ENCODE data around the gene KCNIP1. TPM values are rescaled to one million over a fixed set of nuclear protein-coding genes. Genes with fewer than 3 reads are reported as not detected.

Gene KCNIP1
- total and polyA plus RNA-seq, 9 of the 15 experiments (the other 6 are each of a cell fraction or from before 2014, with no cell fraction given) = not detected

DNA sequence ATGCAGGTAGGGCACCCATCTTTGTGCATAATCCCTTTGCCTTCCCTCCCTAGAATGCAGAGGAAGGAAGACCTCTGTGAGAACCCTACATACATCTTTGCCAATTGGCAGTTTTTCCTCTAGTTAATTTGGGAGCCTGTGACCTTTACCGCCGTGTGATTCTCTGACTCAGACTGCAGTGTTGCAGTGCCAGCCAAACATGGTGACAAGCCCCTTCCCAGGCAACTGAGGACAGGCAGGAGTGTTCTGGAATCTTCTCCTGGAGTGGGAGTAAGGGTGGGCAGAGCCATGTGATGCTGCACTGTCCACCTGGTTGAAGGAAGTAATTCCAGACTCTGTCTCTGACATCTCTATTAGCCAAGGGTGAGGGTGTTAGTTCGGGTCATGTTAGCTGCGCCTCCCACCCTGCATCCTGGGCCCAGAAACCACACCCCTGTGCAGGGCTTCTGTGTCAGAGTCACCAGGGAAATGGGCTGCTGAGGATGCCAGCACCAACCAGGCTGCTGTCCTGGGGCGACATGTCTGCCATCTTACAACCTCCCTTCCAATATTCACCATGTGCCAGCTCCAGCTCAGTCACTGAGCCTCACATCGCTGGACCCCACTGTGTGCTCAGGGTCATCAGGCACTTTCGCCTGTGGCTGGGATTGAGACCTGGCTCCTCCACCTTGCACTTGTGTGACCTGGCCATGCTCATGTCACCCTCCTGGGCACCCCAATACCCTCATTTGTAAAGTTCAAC is 21.8 kb downstream of the KCNIP1 start:
- Histone ChIP-seq H3K4me3 (no peak overlapping the region), H3K79me2 (ENCODE audit: control insufficient read depth, insufficient read depth, low read length) (no peaks in the 10 kb centered on the region), H4K20me1 (replicated peaks; ENCODE audit: control insufficient read depth, insufficient read depth, low read length) (no peaks in the 10 kb centered on the region; the same call in 1 of the 2 replicates), H3K9me3 (replicated peaks; ENCODE audit: control insufficient read depth, insufficient read depth, low read depth, low read length) (no peaks in the 10 kb centered on the region), H3K36me3 (ENCODE audit: control insufficient read depth, insufficient read depth, low read length) (no peaks in the 10 kb centered on the region), H3K27ac (ENCODE audit: extremely low read depth, low read depth, low read length) (no peak overlapping the region), H3K27me3 (ENCODE audit: control insufficient read depth in 2 of 2, insufficient read depth in 2 of 2, low read length in 2 of 2) (peaks cover 0 to 13% of the 10 kb centered on the region in 2 experiments; a peak in 1 of 5 replicates), H3K4me1 (replicated peaks in 1 of 2; ENCODE audit: control insufficient read depth in 2 of 2, insufficient read depth in 2 of 2, low read length in 2 of 2) (no peaks in the 10 kb centered on the region), H2AFZ (ENCODE audit: low read depth, low read length) (no peak overlapping the region), H3K9ac (ENCODE audit: insufficient read depth in 1 of 2, low read depth in 2 of 2, low read length in 2 of 2) (no peak overlapping the region), H3K4me2 (ENCODE audit: insufficient read depth, low read length) (no peak overlapping the region), H3K9me1 (ENCODE audit: control insufficient read depth, insufficient read depth, low read length) (no peaks in the 10 kb centered on the region)
- 0% methylated on average over 7 of the region's 7 CpGs for WGBS (ENCODE audit: insufficient coverage, low coverage, missing lambda C conversion rate)
- no TSS peak for BruUV-seq (replicated peaks)
- in situ Hi-C loops (cut with MboI) (no loop called here), intact Hi-C loops (cut with micrococcal nuclease) (no loop called here)
- no peak for DNase-seq (ENCODE audit: extremely low read depth in 1 of 4, low spot score in 3 of 4)
- no peak for FAIRE-seq
- ChIA-PET POLR2A (no interaction called here), CTCF (ENCODE audit: low intra/inter-chr PET ratio) (no interaction called here)
- no peak for ATAC-seq
- TF ChIP-seq NUFIP1 (IDR thresholded peaks at IDR 0.05; ENCODE audit: partially characterized antibody) = no peak
- no peak for TF ChIP-seq RBBP5 (IDR thresholded peaks at IDR 0.05; ENCODE audit: borderline replicate concordance, insufficient read depth, low read length, poor library complexity, severe bottlenecking)
- TF ChIP-seq CTCF (IDR thresholded peaks at IDR 0.05 in 2 of 3, conservative IDR thresholded peaks at IDR 0.05 in 1 of 3; ENCODE audit: insufficient read depth in 2 of 3, low read depth in 1 of 3, low read length in 3 of 3) = no peak
- TF ChIP-seq TEAD2 (tag; IDR thresholded peaks at IDR 0.05) = no peak
- TF ChIP-seq ZBTB17 (CRISPR knock-in tag; IDR thresholded peaks at IDR 0.05) = no peak
- no peak for TF ChIP-seq ZNF280B (CRISPR knock-in tag; IDR thresholded peaks at IDR 0.05)
- TF ChIP-seq, protein P1, sequence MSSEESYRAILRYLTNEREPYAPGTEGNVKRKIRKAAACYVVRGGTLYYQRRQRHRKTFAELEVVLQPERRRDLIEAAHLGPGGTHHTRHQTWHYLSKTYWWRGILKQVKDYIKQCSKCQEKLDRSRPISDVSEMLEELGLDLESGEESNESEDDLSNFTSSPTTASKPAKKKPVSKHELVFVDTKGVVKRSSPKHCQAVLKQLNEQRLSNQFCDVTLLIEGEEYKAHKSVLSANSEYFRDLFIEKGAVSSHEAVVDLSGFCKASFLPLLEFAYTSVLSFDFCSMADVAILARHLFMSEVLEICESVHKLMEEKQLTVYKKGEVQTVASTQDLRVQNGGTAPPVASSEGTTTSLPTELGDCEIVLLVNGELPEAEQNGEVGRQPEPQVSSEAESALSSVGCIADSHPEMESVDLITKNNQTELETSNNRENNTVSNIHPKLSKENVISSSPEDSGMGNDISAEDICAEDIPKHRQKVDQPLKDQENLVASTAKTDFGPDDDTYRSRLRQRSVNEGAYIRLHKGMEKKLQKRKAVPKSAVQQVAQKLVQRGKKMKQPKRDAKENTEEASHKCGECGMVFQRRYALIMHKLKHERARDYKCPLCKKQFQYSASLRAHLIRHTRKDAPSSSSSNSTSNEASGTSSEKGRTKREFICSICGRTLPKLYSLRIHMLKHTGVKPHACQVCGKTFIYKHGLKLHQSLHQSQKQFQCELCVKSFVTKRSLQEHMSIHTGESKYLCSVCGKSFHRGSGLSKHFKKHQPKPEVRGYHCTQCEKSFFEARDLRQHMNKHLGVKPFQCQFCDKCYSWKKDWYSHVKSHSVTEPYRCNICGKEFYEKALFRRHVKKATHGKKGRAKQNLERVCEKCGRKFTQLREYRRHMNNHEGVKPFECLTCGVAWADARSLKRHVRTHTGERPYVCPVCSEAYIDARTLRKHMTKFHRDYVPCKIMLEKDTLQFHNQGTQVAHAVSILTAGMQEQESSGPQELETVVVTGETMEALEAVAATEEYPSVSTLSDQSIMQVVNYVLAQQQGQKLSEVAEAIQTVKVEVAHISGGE (CRISPR knock-in tag; IDR thresholded peaks at IDR 0.05) = no peak
- TF ChIP-seq DMBX1 (CRISPR knock-in tag; IDR thresholded peaks at IDR 0.05; ENCODE audit: borderline replicate concordance) = no peak
